K562 (cell line): ENCODE measurements around the gene RCL1. TPM values are rescaled to one million over a fixed set of nuclear protein-coding genes. Genes with fewer than 3 reads are reported as not detected.

Experiments
- CHCHD3 ChIP-seq: fragments of 250-450 bp; sonication (Bioruptor Pico); IDR thresholded peaks from 2 replicates; pipeline ENCODE4 v2.1.2; 2022; ENCODE audit warnings: mild to moderate bottlenecking
- CHD7 ChIP-seq: fragments of 200-600 bp; sonication (generic); IDR thresholded peaks from one replicate; pipeline ENCODE4 v1.6.1; 2012; ENCODE audit warnings: mild to moderate bottlenecking, low read depth, low read length, inconsistent platforms
- ELF1 ChIP-seq: fragments of 200-800 bp; sonication (Bioruptor generic); IDR thresholded peaks from 2 replicates; pipeline ENCODE4 v1.6.1; 2016; ENCODE audit warnings: missing genetic modification characterization, missing compliant biosample characterization
- HNRNPUL1 ChIP-seq: fragments of 200-400 bp; formaldehyde crosslinking; IDR thresholded peaks from 2 replicates; pipeline ENCODE4 v1.6.1; 2017; ENCODE audit warnings: low read length
- JUNB ChIP-seq: fragments of 450-650 bp; formaldehyde crosslinking; conservative IDR thresholded peaks from 2 replicates; pipeline ENCODE4 v1.4.0; 2020; ENCODE audit warnings: mild to moderate bottlenecking
- KLF10 ChIP-seq: fragments of 250-450 bp; sonication (Bioruptor Pico); IDR thresholded peaks from 2 replicates; pipeline ENCODE4 v1.6.1; 2021; ENCODE audit warnings: matching md5 sums
- KLF13 ChIP-seq: fragments of 450-650 bp; IDR thresholded peaks from 2 replicates; pipeline ENCODE4 v1.6.1; 2016; ENCODE audit warnings: missing genetic modification characterization, low read depth, mild to moderate bottlenecking, missing compliant biosample characterization, moderate library complexity, borderline replicate concordance
- NEUROD1 ChIP-seq: fragments of 150-350 bp; IDR thresholded peaks from 2 replicates; pipeline ENCODE4 v1.6.1; 2014; ENCODE audit warnings: borderline replicate concordance, low read length, low read depth; ENCODE audit not compliant: partially characterized antibody
- NR2C2 ChIP-seq, 2 experiments: fragments of 200-800 bp in 1 of 2; sonication (Bioruptor generic) in 1 of 2; sonication (generic) in 1 of 2; formaldehyde crosslinking in 1 of 2; IDR thresholded peaks; 2 replicates each; pipeline versions ENCODE4 v1.6.1 to v1.8.0; 2016 to 2022; ENCODE audit warnings: mild to moderate bottlenecking in 1 of 2, missing compliant biosample characterization in 1 of 2, missing genetic modification characterization in 1 of 2, missing genetic modification reagents in 1 of 2
- PKNOX1 ChIP-seq: fragments of 450-650 bp; IDR thresholded peaks from 2 replicates; pipeline ENCODE4 v1.6.1; 2016
- SIN3B ChIP-seq: fragments of 450-650 bp; IDR thresholded peaks from 2 replicates; pipeline ENCODE4 v1.6.1; 2017; ENCODE audit warnings: low read depth, mild to moderate bottlenecking, moderate library complexity
- TCF3 ChIP-seq: sonication (generic); formaldehyde crosslinking; IDR thresholded peaks from 2 replicates; pipeline ENCODE4 v1.4.0; 2020; ENCODE audit warnings: mild to moderate bottlenecking, missing genetic modification reagents
- TCF7L2 ChIP-seq: fragments of 150-350 bp; IDR thresholded peaks from 2 replicates; pipeline ENCODE4 v1.6.1; 2016; ENCODE audit warnings: low read depth, mild to moderate bottlenecking, low read length, moderate library complexity
- ZFP91 ChIP-seq: sonication (generic); formaldehyde crosslinking; IDR thresholded peaks from 2 replicates; pipeline ENCODE4 v1.8.0; 2022; ENCODE audit warnings: mild to moderate bottlenecking, missing genetic modification reagents
- ZNF717 ChIP-seq: fragments of 250-450 bp; sonication (Bioruptor Pico); IDR thresholded peaks from 2 replicates; pipeline ENCODE4 v1.5.0; 2021
- ZNF778 ChIP-seq: fragments of 450-650 bp; formaldehyde crosslinking; IDR thresholded peaks from 2 replicates; pipeline ENCODE4 v1.4.0; 2020; ENCODE audit warnings: mild to moderate bottlenecking, moderate library complexity
- polyA plus RNA-seq, 8 experiments: library from polyadenylated mRNA; depleted of rRNA in 4 of 8; stranded (reverse) in 5 of 8; unstranded in 3 of 8; fragments of >200 nt; fragmentation: Nextera tagmentation in 2 of 8; fragmentation: Illumina TruSeq in 1 of 8; extraction: Ambion mirVana in 2 of 8; extraction: Trizol in 1 of 8; gene quantifications; 2 replicates each; pipeline versions ENCODE4 v1.2.1 to v1.2.3, GENCODE V29; 2011 to 2014; ENCODE audit warnings: inconsistent platforms in 1 of 8, missing spikeins in 1 of 8
- total RNA-seq, 7 experiments: library from RNA; depleted of rRNA in 6 of 7; stranded (reverse); fragments of >200 nt in 6 of 7; fragmentation: Illumina TruSeq in 2 of 7; extraction: Trizol in 2 of 7; gene quantifications; 2 replicates each; pipeline versions ENCODE4 v1.2.1 to v1.2.3, GENCODE V29; 2011 to 2021; ENCODE audit warnings: low replicate concordance in 1 of 7

The RCL1 gene
- total and polyA plus RNA-seq, 9 of the 15 experiments (the other 6 are each of a cell fraction or from before 2014, with no cell fraction given), result 24.0 to 67.7 (median 38.6) TPM

GRCh38 chr9:4865681-4866080 is 72.9 kb downstream of the RCL1 start (continued):
- TF ChIP-seq CHD7 (no peak), ZNF717 (CRISPR knock-in tag) (no peak), ZFP91 (CRISPR knock-in tag) (no peak), KLF10 (CRISPR knock-in tag) (no peak), SIN3B (no peak), PKNOX1 (no peak), JUNB (CRISPR knock-in tag) (no peak), HNRNPUL1 (no peak), TCF7L2 (no peak), NEUROD1 (no peak), TCF3 (no peak), NR2C2 (CRISPR knock-in tag; IDR thresholded peaks at IDR 0.05) (no peak), NR2C2 (tag; IDR thresholded peaks at IDR 0.05) (no peak), ELF1 (tag) (no peak), CHCHD3 (CRISPR knock-in tag) (no peak), ZNF778 (CRISPR knock-in tag) (no peak), KLF13 (tag) (no peak)
